NCI-H345 treated with DMSO at 0.1 percent for 48 hours (cell line): ENCODE results near the gene TFPT.

Source experiments
- DNase-seq: peaks from one replicate; lab custom pipeline; 2025; ENCODE audit not compliant: unreplicated experiment; lab: John Stamatoyannopoulos, UW

TFPT gene

DNA sequence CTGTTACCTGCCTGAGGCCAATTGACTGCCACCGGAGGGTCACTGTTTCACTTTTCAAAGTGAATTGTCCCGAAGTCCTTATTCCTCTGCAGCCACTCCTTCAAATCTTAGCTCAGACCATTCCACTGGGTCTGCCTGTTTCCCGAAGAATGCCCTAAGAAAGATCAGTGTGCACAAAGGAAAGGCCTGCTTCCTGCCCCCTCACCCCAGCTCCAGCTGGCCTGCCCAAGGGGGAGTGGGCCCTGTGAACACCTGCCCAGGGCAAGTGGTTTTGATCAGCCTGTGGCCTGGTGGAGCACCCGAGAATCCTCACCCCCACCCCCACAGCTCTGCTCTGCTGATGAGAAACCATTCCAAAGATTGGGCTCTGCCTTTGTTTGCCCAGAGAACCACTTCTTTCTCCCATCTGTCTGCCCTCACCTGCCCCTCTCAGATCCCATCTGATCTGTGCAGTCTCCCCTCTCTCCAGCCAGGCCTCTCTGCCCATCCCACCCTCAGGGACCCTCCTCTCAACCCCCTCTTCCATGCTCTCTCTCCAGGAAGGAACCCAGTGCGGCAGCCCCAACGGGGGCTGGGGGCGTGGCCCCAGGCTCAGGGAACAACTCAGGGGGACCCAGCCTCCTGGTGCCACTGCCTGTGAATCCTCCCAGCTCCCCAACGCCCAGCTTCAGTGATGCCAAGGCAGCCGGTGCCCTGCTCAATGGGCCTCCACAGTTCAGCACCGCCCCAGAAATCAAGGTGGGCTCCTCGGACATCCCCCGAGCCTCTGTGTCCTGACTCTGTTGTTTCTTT, 33.8 kb upstream of the TFPT start:
- DNase-seq: no peak

DNA sequence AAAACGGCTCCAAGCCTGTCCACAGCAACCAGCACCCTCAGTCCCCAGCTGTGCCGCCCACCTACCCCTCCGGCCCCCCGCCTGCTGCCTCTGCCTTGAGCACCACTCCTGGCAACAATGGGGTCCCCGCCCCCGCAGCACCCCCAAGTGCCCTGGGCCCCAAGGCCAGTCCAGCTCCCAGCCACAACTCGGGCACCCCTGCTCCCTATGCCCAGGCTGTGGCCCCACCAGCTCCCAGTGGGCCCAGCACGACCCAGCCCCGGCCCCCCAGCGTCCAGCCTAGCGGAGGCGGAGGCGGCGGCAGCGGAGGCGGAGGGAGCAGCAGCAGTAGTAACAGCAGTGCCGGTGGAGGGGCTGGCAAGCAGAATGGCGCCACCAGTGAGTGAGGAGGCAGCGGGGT, 32.7 kb upstream of the TFPT start:
- no peak for DNase-seq

DNA sequence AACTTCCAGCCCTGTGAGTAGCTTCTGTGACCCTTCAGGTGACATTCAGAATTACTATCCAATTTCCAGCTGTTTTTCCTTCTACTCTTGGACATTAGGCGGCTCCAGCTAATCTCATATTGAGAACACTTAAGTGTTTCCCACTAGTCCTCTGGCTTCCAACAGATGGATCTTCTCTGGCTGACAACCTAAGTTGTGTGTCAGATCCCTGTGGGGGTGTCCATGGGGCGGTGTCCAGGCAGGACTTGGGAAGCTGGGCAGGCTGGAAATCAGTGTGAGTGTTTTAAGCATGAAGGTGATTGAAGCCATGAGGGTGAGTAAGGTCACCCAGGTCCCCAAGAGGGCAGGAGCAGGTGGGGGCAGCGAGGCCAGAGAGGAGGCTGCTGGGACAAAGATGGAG, 32.2 kb upstream of the TFPT start:
- no peak for DNase-seq

DNA sequence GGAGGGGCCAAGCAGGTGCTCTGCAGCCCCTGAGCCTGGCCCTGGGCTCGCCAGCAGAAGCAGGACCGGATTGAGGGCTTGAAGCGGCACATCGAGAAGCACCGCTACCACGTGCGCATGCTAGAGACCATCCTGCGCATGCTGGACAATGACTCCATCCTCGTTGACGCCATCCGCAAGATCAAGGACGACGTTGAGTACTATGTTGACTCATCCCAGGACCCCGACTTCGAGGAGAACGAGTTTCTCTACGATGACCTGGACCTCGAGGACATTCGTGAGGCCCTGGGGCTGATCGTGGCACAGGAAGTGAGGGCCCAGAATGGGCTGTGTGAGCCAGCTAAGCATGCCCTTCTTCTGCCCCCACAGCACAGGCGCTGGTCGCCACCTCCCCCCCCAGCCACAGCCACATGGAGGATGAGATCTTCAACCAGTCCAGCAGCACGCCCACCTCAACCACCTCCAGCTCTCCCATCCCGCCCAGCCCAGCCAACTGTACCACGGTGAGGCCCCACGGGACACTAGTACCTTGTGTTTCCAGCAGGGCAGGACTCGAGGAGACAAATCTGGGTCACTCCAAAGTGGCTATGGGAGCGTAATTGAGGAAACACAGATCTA, 30.2 kb upstream of the TFPT start:
- DNase-seq: no peak

DNA sequence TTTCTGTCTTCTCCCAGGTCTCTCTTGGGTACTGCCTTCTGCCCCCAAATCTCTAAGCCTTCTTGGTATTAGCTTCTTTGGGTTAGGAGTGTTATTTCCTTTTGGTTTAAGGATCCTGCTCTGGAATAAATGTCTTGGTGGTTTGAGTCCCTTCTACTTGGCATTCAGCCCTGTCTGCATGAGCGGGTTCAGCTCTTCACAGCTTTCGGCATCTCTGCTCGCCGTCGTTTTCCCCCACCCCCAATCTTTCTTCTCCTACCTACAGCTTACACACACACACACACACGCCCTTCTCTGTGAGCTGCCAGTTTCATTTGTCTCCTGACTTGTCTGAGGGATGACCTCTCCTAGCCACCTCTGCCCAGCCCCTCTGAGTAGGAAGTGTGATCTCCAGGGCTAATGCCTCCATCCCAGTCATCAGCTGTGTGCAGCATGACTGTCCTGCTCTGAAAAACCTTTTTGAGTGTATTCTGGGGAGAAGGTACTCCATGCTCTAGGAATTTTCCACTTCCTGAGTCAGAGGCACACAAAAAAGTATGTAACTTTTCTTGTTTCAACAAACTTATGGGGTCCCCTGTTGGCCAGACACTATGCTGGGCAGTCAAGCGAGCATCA, 26.8 kb upstream of the TFPT start:
- no peak for DNase-seq

DNA sequence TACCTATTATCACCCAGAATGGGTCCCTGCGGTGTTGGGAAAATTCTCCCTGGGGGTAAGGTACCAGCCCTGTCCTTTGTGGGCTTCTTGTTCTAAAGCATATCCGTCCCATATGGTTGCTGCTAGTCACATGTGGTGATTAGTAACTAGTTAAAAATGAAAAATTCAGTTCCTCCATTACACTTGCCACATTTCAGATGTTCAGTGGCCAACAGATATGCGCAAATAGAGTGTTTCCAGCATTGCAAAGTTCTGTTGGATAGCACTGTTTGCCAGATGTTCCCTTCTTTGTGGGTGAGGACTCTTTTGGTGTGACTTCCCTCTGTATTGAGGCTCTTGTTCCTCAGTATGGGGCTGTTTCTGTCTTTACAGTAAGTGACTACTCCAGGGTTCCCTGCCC, 25.9 kb upstream of the TFPT start:
- no peak for DNase-seq

DNA sequence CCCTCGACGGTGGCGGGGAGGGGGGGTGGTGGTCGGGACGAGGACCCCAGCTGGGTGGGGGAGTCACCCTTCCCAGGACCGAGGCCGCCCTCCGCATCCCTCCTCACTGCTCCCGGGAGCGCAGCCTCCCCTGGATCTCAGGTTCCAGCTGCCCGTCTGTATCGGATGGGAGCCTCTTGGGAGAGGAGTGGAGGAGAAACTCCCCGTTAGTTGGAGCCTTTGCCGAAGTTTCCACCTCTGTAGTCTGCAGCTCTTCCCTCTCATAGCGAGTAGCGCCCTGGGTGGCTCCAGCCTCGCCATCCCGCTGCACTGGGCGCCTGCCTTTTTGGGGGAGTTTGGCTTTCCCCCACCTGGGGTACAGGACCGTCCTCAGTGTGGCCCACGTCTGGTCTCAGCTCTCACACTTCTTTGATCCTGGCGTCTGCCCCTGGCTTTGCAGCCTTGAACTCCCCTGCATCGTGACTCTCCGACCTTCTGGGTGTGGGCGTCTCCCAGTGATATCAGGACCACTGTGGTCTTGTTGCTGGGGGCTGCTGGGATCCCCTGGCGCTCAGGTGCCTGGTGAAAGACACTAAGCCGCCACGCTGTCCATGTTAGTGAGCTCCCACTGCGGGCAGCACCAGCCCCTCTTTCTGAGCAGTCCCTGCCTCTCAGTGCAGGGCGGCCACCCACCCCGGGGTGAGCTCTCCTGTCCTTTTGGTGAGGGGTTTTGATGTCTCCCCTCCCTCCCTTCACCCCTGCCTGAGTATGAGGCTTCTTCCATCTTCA, 23.2 kb upstream of the TFPT start:
- DNase-seq: no peak

DNA sequence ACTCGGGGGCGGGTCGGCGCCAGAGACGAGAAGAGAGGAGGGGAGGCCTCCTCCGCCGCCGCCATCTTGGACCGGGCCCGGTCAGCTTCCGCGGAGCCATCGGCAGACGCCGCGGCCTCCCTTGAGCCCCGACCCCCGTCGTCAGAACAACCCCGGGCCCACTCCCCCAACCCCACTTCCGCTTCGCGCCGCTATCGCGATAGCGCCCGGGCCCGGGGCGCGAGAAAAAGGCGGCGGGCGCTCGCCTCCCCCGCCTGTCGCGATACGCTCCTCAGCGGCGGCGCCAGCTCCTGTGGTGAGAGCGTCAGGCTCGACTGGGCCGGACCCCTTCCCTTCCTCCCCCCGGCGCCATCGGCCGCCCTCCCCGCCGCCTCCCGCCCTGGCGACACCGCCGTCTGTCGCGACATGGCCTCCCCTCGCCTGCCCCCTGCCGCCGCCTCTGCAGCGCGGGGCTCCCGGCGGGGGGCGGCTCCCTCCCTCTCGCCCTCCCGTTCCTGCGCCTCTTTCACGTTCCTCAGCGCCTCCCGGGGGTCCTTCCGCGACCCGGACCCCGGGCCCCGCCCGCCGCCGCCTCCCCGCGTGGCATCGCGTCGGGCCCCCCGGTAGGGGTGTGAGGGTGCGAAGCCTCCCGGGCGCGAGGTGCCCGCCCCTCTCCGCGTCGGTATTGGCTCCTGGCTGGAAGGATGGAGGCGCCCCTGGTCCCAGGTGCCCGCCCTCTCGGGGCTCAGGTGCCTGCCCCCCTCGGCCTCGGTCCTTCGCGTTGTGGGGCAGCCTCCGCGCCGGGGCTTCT, 22.4 kb upstream of the TFPT start, which contains the start of gene CNOT3:
CNOT3 (plus strand) TSS at position 64 of the 790 bp plus-strand sequence. CDS start 5,217 bp downstream, outside the sequence.
- no peak for DNase-seq

DNA sequence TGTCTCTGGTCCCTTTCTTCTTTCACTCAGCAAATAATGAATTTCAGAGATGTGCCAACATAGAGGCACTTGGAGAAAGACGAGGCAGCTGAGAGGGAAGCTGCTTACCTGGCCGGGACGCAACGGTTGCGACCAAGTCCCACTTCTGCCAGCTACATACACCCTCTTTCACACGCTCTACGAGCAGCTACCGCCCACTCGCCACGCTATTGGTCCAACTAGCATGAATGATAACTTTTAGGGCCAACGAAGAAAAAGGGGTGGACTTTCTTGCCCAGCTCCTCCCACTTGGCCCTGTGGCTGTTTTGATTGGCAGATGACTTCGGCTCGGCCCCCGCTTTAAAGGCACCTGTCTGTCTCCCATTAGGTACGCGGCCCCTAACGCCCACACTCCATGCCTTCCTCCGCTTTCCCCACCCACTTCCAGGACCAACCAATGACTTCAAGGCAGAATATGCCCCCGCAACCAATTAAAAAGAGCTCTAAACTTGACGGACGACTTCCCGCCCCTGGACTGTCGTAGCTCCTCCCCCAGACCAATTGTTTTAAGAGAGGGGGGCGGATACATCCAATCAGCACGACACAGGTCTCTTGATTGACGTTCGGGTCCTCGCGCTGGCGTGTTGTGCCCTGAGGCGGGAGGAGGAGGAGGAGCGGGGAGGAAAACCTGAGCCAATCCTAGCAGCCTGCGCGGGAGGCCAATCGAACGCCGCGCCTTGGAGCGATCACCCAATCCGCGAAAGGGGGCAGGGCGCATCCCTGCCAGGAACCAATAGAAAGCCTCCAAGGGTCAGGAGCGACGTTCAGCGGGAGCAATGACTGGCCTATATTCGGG, 21.6 kb upstream of the TFPT start:
- peak; percentile 100 for DNase-seq

DNA sequence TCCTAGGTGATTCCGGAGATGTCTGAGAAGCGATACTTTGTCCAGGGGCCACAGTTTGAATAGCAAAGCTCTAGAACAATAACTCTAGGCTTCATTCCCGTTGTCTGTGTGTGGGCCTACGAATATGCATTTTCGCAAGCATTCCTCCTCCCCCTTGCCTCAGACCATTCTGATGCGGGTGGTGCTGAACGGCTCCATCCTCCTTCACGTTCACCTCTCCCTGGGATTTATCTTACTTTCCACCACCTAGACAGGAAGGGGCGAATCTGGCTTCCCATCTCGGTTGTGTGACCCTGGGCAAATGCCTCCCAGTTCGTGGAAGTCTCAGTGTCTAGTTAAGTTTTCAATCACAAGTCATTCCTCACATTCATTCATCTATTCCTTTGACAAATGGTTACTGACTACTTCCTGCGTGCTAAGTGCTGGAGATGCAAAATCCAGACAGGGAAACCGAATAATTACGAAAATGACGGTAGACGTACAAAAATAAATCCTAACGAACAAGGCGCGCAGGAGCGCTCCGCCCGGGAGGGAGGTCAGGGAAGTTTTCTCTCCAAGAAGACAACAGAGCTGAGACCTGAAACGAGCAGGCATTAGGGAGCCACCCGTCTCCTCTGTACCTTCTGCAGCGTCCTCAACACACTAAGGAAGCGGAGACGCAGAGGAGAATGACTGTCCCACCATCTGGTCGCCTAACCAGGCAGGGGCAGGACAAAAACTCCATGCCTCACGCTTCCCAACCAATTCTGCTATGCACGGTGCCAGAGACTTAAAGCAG, 20.8 kb upstream of the TFPT start:
- DNase-seq: no peak

DNA sequence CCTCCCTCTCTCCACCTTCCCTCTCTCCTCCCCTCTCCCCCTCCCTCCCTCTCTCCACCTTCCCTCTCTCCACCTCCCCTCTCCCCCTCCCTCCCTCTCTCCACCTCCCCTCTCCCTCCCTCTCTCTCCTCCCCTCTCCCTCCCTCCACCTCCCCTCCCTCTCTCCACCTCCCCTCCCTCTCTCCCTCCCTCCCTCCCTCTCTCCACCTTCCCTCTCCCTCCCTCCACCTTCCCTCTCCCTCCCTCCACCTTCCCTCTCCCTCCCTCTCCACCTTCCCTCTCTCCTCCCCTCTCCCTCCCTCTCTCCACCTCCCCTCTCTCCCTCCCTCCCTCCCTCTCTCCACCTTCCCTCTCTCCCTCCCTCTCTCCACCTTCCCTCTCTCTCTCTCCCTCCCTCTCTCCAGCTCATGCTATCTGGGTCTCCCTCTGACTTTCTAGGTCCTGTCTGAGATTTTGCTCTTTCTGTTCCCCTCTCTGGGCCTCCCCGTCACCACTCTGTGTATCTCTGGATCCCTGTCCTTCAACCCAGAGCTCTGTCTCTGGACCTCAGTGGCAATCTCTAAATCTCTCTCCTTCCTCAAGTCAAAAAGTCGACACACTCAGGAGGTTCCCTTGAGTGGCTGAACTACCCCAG, 18.6 kb upstream of the TFPT start:
- DNase-seq: no peak

DNA sequence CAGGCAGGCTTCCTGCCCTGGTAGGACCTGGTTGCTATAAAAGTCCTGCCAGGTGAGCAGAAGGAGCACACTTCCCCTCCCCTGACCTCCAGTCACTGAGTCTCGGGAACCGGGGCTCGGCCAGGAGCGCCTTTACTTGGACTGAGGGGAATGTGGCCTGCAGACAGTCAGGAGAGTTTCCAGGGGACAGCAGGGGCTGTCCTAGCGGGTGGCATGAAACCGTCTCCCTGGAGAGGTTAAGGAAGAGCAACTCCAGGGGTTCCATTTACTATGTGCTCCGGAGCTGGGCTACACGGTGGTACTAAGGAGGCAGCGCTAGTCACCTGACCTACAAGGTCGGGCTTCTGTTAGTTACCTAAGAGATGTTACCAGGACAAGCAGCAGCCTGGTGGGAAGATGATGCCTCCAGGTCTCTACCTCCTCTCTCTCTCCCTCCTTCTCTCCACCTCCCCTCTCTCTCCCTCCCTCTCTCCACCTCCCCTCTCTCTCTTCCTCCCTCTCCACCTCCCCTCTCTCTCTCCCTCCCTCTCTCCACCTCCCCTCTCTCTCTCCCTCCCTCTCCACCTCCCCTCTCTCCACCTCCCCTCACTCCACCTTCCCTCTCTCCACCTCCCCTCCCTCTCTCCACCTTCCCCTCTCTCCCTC, 18.0 kb upstream of the TFPT start:
- peak; percentile 10 for DNase-seq

DNA sequence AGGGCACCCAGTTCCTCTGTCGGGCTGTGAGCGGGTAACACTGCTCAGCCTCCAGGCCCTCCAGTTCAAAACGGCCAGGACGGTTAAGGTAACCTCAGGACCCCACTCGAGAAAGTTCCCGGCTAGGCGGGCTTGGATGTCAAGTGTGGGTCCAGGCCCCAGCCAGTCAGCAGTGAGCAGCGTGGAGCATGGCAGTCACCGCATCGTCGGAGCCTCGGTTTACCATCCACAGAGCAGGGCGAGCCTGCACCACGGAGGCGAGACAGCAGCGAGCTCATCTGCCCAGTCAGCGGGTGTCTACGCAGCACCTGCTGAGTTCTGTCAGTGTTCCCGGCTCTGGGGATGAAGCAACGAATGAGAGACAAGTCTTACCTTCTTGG, 14.2 kb upstream of the TFPT start:
- DNase-seq: no peak

DNA sequence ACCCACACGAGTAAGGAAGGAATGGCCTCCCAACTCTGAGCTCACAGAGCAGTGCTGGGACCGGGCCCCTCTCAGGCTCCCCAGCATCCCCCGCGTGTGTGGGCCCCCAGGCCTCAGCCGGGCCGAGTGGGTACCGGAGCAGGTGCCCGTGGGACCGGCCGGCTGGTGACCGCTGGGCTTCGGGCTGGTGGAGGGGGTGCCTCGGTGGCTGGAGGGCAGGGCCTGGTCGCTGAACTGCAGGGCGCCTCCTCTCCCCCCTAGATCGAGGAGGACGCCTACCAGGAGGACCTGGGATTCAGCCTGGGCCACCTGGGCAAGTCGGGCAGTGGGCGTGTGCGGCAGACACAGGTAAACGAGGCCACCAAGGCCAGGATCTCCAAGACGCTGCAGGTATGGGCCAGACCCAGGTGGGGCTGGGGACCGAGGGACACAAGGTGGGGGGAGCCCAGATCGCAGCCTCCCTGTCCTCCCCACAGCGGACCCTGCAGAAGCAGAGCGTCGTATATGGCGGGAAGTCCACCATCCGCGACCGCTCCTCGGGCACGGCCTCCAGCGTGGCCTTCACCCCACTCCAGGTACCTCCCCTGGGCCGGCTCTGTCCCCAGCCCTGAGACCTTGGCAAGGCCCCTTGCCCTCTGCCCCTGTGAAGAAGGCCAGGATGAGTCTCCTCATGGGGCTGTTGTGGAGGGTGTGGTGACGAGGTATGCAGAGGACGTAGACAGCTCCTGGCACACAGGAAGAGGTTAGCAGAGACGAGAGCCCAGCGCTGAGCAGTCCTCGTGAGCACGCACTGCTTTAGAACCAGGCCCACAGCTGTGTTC, 13.5 kb upstream of the TFPT start:
- DNase-seq: no peak

DNA sequence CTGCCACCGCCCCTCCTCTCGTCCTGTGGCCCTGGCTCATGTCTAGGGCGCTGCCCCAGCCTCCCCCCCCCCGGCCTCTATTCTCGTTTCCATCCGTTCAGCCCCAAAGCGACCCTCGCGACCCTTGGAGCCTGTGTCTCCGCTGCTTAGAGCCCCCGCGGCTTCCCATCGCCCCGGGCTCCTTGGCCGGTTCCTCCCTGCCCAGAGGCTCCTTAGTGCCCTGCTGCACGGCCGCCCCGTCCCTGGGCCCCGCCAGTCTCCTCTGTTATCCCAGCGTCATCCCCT, 12.9 kb upstream of the TFPT start:
- no peak for DNase-seq

DNA sequence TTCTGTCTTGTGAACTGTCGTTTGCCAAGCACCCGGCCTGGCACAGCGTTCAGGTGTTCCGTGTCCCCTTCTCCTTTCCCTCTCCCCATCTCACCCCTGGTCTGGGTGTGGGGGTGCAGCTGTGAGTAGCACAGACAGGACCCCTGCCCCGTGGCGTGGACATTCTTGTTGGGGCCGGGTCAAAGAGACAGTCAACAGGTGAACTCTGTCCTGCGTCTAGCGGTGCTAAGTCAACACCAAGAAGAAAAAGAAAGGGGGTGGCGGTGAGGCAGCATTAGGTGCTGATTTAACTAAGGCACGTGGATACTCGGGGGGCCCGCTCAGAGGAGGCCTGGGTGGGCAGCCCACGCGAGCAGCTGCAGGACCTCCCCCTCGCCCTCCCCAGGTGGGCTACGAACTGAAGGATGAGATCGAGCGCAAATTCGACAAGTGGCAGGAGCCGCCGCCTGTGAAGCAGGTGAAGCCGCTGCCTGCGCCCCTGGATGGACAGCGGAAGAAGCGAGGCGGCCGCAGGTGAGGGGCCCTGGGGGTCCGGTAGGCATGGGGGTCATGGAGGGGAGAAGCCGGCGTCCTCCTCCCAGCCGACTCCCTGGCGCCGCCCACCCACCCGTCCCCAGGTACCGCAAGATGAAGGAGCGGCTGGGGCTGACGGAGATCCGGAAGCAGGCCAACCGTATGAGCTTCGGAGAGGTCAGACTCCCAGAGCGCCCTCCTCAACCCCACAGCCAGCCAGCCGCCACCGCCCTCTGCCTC, 12.4 kb upstream of the TFPT start:
- no peak for DNase-seq

DNA sequence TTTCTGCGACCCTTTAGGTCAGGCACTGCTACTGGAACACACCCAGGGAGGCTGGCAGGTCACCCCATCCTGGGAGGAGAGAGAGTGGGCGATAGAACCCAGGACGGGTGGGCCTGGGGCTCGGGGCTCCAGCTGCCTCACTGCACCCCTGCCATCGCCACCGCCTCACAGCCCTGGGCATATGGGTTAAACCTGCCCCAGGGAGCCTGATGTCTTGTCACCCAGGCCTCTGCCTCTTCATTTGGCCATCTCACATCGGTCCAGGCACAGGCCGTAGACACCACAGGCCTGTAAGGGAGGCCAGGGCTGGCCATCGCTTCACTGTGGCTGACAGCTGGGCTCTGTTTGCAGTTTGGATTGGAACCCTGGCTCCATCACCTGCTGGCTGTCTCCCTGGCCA, 10.3 kb upstream of the TFPT start:
- no peak for DNase-seq
